Measurements from ENCODE around the gene DLG2. TPM values are rescaled to one million over a fixed set of nuclear protein-coding genes. Genes with fewer than 3 reads are reported as not detected.

DLG2 gene
- total RNA-seq, 1 donor from 2014 or later, result 6.3 TPM

DNA sequence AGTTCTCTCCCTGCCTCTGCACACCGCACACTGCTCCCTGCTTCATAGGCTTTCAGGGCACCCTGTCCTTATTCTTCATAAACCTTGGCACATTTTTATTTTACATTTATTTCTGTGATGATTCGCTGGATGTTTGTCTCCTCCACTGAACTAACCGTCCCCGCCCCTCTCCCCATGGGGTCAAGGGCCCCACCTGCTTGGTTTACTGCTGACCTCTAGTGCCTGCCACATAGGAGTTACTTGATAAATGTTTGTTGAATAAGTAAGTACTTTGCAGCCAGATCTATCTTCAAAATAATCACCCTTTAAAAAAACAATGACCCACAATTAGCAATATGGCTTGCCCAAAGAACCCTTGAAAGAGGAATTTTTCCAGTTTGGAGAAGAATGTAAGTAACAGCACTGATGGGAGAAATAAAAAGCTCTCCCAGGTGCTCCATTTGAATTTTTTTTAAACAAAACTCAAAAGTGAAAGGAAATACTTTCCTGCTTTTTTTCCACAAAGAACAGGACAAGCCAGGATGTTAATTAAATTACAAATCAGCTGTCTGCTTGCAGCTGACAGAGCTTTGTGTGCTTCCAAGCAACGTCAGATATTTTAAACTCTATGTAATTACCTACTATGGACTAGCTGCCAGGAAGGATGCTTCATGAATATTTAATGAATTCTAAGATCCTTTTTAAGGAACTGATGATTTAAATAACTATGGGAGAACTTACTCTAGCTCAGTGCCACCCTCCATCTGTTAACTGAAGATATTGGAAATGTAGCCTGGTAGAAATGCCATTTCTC lies 1083.6 kb downstream of the DLG2 start:
- ATAC-seq, result no peak

DNA sequence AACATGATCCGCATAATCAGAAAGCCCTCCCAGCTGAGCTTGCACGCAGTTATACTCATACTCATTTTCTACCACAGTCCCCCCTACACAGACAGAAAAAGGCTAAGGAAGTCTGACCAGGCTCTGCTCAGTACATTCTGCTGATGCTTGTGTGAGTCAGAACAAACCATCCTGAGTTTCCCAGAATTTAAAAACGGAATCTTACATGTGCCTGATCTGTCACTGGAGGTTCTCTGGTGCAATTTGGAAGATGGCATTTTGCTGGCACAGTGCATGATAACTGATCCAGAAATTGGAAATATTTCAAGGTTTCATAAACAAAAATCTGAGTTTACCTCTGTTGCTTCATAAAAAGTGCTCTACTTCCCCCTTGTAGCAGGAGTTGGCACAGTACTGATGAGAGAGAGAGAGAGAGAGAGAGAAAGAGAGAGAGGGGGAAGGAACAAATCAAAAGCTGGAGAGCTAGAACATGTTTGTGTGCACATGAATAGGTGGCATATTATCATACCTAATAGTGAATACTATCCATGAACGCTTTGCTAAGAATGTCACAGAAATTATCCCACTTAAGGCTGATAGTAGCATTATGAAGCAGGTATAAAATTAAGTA lies 1085.3 kb downstream of the DLG2 start:
- ATAC-seq, result no peak

DNA sequence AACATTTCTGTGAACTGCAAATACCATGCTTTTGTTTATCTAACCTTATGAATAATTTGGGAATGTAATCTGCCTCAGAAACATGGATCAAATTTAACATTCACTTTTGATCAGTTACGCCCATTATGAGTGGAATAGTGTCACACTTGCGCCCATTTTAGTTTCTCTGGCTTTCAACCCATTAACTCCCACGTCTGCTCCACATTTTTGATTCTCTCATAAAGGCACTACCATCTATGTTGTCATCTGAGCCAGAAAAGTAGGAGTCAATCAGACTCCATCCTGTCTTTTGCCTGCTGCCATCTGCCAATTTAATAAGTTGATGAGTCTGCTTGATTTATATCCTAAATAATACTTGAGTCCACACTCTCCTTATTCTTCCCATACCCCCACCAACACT lies 1090.7 kb downstream of the DLG2 start:
- no peak for ATAC-seq

DNA sequence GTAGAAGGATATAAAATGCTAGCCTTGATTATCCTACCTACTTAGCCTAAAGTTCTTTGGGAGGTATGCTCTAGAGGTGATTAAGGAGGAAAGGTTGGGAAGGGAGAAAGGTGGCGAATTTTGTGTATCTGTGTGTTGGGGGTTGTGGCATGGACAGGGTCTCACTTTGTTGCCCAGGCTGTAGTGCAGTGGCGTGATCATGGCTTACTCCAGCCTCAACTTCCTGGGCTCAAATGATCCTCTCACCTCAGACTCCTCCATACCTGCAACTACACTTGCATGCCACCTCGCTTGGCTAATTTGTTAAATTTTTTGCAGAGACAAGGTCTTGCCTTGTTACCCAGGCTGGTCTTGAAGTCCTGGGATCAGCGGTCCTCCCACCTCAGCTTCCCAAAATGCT lies 1094.8 kb downstream of the DLG2 start:
- ATAC-seq, result no peak

DNA sequence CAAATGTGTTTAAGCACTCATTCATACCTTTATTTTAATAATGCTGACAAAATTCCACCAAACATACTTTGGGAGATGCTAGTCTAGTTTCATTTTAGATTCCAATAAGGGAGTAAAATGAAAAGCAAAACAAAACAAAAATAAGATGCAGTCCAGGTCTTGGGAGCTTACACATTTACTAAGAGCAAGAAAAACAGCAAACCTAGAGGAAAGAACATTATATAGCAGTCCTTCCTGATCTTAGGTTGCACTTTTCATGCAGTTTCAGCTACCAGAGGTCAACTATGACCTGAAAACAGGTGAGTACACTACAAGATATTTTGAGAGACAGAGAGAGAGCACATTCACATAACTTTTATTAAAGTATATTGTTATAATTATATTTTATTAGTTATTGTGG lies 1100.9 kb downstream of the DLG2 start:
- no peak for ATAC-seq

DNA sequence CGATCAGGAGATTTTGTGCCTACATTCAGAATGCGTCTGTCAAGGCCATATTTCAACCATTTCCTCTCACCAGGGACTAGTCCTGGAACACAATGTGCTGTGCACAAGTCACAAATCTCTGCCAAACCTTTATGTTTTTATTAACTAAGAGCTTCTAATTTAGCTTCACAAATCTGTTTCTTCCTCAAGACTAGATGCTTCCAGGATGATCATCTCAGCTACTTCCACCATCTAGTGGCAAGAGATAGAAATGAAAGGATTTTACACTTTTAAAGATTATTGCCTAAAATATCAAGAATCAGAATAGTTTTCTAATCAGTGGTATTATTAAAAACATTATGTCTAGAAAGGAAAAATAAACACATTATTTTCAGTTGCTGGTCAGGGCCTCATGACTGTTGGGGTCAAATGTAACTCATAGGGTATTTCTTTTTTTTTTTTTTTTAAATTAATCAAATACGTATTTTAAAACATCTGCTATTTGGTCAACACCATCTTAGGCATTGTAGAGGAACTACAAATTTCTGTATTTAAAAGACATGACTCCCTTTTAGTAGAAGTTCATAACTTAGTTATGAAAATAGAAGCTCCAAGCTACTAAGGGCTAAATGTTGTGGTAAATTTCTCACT lies 1102.6 kb downstream of the DLG2 start:
- ATAC-seq, result no peak

DNA sequence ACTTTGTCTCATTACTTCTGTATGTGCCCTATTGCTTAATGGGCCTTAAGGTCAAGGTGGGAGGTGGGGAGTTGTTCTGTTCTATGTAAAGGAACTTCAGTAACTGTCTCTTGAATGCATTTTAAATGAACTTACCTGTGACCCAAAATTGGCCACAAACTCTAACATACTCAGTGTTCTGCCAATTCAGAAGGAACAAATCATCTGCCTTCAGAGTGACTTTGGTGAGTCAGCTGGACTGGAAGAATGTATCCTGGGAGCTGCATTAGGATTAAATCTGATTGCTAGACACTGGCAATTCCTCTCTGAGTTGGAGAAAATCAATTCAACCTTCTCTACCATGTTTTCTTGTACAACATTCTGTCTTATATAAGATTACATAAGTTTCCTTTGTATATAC lies 1104.8 kb downstream of the DLG2 start:
- no peak for ATAC-seq

DNA sequence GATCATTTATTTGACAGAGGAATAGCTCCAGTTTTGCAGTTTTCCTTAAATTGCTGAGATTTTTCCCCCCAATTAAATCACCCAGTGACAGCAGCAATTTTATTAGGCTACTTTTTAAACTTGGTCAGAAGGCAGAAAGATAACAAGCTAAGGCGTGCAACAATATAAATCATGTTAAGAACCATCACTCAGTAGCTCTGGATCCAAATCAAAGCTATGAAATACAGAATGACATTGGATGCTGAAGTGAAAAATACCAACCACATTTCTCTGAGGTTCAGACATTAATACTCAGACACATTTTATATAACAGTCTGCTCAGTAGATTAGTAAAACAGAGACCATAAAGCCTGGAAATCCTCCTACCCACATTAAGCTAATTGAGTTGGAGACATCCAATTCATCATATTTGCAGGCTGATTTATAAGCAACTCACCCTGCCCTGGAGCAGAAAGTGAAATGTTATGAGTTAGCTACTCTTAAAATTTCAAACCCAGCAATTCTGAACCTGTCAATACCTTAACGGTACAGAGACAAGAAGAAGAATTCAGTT lies 1108.4 kb downstream of the DLG2 start:
- no peak for ATAC-seq

DNA sequence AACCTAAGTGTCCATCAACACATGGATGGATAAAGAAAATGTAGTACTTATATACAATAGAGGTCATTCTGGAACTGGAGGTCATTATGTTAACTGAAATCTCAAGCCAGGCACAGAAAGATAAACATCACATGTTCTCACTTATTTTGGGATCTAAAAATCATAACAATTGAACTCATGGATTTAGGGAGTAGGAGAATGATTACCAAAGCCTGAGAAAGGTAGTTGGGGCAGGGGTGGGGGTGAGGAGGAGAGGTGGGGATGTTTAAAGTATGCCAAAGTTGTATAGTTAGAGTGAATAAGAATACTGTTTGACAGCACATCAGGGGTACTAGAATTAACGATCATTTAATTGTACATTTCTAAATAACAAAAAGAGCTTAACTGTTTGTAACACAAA lies 1112.7 kb downstream of the DLG2 start:
- ATAC-seq, result no peak

DNA sequence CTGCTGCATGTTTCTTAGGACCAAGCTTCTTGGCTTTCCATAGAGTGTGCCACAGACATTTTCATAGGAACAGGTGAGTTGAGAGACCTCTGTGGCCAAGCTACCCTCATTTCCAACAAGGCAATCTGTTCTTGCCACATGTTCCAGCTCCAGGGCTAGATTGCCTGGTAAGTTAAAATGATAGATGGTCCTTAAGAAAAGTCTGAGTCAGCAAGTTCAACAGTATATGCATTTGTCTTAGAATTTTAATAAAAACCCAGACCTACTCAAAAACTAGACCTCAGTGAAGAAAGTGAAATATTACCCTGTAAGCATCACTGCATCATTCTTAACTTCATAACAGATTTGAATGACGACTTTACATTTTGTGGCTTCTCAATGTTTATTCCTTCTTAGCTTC lies 1123.6 kb downstream of the DLG2 start:
- ATAC-seq, result no peak

DNA sequence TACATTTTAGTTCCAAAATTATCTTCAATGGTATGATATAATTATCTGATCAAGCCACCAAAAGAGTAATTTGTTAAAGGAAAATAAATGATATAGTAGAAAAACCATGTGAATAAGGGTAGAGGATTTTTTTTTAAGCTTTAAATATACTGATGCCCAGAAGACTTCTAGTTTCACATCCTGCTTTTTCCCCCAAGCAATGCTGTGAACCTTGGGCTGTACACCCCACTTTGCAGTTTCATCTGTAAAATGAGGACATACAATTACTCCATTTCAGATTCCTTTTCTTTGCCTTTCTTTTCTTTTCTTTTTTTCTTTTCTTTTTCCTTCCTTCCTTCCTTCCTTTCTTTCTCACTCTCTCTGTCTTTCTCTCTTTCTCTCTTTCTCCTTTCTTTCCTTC lies 1125.4 kb downstream of the DLG2 start:
- ATAC-seq, result no peak

DNA sequence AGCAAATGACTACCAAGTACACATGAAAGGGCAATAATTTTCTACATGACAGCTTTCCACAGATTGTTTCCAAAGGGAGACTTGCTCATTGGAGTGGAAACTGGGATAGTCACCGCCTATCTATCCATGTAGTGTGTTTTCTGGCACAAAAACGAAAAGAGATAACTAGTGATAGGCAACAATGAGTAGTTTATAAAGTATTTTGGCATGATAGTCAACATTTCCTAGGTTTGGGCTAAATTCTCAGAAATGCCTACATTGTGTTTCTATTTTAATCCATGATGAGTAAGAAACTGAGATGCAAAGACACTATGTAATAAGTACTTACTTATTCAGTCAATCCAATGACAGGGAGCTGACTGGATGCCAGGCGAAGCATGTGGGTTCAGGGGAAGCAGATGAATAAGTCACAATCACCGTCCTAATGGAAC lies 1129.1 kb downstream of the DLG2 start:
- no peak for ATAC-seq

DNA sequence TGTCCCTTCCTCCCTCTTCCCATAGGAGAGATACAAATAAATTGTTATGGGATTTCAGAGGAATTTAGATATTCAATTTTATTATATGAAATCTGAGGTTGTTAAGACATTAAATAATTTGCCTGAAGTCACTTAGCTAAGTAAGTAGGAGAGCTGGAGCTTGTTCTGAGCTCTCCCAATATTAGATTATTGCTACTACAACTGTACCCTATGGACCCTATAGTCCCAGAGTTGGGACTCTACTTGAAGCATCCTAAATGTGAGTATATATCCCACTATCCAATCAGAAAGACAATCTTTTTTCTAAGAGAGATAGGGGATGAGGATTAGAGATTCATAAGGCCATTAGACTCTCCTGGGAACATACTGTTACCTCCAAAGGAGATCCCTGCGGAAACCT lies 1130.0 kb downstream of the DLG2 start:
- ATAC-seq, result no peak

DNA sequence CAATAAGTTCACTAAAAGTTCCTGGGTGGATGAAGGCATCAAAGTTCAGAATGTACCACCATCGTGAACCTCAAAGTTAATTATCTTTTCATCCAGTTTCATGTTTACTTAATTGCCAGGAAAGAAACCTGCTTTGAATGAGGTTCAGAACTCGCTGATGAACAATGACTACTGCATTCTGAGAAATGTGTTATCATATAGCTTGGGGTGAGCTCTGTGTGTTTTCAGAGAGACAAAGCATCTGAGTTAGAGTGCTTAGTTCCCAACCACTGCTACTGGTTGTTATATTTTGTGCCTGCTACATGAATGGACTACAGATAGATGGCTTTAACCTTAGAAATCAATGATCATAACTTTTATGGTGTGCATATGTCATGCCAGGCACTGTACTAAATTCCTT lies 1131.0 kb downstream of the DLG2 start:
- no peak for ATAC-seq

DNA sequence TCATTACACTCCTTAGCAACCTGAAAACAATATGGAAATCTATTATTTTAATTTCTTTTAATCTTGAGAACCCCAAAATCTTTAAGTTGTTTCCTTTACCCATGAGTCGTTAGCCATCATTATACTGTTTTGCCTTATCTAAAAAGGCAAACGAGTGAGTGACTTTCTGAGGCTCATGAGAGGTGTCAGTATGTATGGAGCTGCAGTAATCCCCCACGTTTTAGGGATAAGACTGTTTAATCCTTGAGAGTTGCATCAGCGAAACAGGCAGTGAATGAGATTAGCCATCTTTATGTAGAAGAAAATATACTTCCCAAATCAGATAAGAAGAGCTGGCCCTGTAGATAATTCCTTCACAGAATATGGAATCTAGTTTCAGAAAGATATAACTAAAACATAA lies 1147.0 kb downstream of the DLG2 start:
- no peak for ATAC-seq

DNA sequence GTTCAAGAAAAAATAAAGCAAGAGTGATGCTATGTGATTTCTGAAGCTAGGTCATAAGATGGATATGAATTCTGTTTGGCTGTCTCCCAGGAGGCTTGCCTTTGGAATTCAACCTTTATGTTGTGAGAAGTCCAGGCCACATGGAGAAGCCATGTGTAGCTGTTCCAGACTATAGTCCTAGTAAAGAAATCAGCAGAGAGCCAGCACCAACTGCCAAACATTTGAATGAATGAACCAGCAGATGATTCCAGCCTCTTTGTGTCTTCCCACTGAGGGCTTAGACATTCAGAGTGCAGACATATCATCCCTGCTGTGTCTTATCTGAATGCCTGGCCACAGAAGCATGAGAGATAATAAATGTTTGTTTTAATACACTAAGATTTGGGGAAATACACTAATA lies 1150.6 kb downstream of the DLG2 start:
- no peak for ATAC-seq

DNA sequence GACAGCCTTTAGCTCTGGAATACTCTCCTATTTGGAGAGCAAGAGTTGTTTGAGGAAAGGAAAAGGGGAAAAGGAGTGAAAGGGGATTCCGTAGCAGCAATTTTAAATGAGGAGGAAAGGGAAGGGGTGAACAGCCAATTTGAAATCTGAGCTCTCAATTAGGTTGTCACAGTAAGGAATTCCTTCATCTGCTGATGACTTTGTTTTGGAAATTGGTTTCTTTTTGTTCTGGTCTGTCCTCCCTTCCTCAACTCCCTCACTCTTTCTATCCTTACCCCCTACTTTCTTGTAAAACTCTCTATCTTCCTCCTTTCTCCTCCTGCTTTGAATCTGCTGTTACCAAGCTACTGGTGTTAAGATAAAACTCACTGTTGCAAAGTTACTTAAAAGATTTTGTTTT lies 1155.6 kb downstream of the DLG2 start:
- ATAC-seq, result no peak

DNA sequence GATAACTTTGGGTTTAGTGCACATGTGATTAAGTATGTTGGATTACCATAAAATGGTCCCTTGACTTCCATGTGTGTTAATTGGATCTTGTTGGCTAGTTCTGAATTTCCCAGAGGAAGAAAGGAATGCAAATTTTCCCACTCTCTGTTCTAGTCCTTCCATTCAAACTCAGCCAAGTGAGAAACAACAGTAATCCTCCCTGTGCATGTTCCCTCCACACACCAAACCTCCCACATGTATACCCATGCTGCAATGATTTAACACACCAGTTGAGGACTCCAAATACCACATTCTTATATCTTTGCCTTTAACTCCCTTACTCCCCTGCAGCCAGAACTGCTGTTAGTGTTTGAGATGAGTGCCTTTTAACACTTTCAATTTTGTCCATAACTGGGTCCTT lies 1158.9 kb downstream of the DLG2 start:
- no peak for ATAC-seq

DNA sequence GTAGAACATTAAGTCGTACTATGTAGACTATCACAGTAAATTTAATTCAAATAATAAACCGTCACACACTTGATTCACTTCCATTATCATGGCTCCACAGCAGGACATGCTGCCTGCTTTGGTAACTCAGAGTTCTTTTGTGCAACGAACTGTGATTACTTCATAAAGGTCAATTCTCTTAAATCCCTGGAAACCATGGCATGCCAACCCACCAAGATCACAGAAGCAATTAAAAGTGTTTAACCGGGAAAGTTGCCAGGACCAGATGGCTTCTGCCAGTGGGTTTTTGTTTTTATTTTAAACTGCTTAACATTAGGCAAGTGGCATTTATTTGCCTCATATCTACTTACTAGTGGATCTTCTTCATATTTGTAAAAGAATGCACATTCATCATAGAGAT lies 1162.1 kb downstream of the DLG2 start:
- no peak for ATAC-seq

DNA sequence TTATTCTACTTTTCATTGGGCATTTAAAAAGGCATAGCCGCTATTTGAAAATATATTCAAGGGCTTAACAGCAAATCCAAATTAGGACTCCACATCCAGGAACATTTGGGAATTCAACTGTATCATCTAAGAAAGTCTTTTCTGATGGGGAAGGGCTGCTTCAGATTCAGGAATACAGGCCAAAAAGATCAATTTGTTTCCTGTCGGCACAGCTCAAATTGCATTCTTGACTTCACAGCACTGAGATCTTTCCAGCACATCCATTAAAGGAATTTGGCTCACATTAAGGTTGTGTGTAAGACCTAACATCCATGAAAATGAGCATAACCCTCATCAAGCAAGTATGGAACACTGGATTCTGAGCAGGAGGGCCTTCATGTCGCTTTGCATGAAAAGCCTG lies 1171.5 kb downstream of the DLG2 start:
- ATAC-seq, result no peak

DNA sequence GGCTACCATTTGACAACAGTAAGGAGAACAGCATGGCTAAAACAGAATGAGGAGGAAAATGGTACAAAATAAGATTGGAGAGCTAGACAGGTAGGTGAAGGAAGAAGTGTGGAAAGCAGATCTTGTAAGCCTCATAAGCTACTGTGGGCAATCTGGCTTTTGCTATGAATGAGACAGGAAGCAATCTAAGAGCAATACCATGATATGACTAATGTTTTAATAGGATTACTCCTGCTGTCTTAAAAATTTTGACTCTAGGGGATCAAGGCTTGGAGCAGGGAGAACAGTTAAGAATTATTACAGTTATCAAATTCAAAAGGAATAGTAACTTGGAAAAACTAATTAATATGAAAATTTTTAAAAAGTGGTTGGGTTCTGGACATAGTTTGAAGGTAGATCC lies 1174.9 kb downstream of the DLG2 start:
- no peak for ATAC-seq

DNA sequence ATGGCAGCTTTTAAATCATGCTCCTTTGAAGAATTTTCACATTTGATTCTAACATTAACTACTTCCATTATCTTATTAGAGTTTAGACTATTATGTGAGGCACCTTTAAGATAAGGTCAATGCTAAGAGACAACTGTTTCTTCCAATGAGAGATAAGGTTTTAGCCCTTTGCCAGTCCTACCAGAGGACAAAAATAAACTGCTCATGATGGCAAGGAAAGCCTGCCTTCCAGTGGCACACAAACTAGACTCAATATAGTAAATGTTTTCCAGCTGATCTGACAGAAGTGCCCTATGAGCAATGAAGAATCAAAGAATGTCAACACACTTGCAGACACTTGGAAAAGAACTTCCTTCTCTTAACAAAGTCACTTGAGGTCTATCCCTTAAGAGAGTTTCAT lies 1188.6 kb downstream of the DLG2 start:
- no peak for ATAC-seq

DNA sequence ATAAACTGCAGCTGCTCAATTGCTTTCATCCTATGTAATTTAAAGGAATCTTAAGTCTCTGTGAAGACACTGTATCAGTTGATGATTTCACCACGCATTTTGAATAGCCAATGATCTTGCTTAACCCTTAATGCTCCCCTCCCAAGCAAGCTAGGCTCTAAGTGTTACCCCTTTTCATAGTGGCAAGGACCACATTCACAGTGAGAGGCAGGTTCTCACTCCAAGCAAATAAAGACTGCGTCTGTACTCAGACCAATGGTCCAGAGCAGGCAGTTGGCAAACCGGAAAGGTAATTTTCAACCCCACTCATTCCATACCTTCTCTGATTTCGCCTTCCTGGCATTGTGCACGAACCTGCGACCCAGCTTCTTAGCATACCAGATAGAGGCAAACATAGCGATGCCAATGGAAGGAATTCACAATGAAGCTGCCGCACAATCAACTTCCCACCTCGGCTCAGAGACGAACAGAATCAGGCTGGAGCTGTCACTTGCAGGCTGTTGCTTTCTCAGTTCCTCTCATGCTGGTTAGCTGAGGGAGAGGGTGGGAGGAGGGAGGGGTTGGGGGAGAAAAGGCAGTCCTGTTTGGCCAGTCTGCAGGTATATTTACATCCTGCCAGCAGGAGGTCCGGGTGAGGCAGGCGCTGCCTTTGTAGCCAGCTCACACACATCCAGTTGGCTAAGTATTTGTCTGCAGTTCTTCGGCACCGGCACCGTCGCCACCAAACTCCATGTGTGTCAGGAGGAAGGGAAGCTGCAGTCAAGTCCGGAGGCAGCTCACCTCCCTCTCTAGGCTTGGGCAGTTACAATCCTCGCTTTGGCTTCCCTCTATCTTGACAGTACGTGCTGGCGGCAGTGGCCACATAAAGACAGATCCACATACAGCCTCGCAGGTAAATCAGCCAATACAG lies 1189.8 kb downstream of the DLG2 start:
- no peak for ATAC-seq

All from esophagus mucosa (tissue), 1 donor.